WERI-Rb-1 (cell line): Measurements from ENCODE around the gene NRF1.
"Not testable (repeated sequence)": the region's sequence is repeated elsewhere in the genome, so short reads cannot be mapped to it uniquely, and the experiment has no call there.

ENCODE experiments used
- DNase-seq: peaks from one replicate; pipeline ENCODE4 v3.0.0-alpha.2; 2020
- H3K27ac ChIP-seq: fragments of 250-450 bp; sonication (Bioruptor Pico); 2 replicates; pipeline ENCODE4 v1.5.1; 2020; ENCODE audit warnings: mild to moderate bottlenecking, moderate library complexity
- H3K27me3 ChIP-seq: fragments of 250-450 bp; sonication (Bioruptor Pico); 2 replicates; pipeline ENCODE4 v1.5.1; 2021; ENCODE audit warnings: mild to moderate bottlenecking, low read depth, moderate library complexity; ENCODE audit not compliant: insufficient read depth, severe bottlenecking
- H3K36me3 ChIP-seq: fragments of 250-450 bp; sonication (Bioruptor Pico); 2 replicates; pipeline ENCODE4 v1.5.1; 2020; ENCODE audit warnings: mild to moderate bottlenecking, moderate library complexity
- H3K4me3 ChIP-seq: 2 replicates; pipeline ENCODE4 v1.5.1; 2011; ENCODE audit warnings: low read depth, mild to moderate bottlenecking, control low read depth, low read length
- H3K9me3 ChIP-seq: fragments of 250-450 bp; sonication (Bioruptor Pico); 2 replicates; pipeline ENCODE4 v1.5.1; 2021; ENCODE audit warnings: mild to moderate bottlenecking, moderate library complexity; ENCODE audit not compliant: severe bottlenecking
- TF ChIP-seq, protein P1 (sequence below): IDR thresholded peaks from 2 replicates; pipeline ENCODE4 v1.5.1; 2011; ENCODE audit warnings: low read depth, mild to moderate bottlenecking, control low read depth, inconsistent platforms, low read length

Gene NRF1

GRCh38 chr7:129611246-129612111 is at the start of gene NRF1:
Gene NRF1 (plus strand): TSS chr7:129611720. CDS start chr7:129657352, 45,632 bp downstream.
- Histone ChIP-seq H3K36me3 (peaks cover 25% of the 10 kb centered on the region), H3K27ac (peak within 1 kb of the TSS; percentile 90), H3K27me3 (no peaks in the 10 kb centered on the region), H3K4me3 (peak within 1 kb of the TSS; percentile 64), H3K9me3 (no peaks in the 10 kb centered on the region)
- DNase-seq, result peak; percentile 91
- TF ChIP-seq, protein P1, sequence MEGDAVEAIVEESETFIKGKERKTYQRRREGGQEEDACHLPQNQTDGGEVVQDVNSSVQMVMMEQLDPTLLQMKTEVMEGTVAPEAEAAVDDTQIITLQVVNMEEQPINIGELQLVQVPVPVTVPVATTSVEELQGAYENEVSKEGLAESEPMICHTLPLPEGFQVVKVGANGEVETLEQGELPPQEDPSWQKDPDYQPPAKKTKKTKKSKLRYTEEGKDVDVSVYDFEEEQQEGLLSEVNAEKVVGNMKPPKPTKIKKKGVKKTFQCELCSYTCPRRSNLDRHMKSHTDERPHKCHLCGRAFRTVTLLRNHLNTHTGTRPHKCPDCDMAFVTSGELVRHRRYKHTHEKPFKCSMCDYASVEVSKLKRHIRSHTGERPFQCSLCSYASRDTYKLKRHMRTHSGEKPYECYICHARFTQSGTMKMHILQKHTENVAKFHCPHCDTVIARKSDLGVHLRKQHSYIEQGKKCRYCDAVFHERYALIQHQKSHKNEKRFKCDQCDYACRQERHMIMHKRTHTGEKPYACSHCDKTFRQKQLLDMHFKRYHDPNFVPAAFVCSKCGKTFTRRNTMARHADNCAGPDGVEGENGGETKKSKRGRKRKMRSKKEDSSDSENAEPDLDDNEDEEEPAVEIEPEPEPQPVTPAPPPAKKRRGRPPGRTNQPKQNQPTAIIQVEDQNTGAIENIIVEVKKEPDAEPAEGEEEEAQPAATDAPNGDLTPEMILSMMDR, result 0 out of 2 replicates have a peak, but pooled peaks have one; percentile 7

DNA sequence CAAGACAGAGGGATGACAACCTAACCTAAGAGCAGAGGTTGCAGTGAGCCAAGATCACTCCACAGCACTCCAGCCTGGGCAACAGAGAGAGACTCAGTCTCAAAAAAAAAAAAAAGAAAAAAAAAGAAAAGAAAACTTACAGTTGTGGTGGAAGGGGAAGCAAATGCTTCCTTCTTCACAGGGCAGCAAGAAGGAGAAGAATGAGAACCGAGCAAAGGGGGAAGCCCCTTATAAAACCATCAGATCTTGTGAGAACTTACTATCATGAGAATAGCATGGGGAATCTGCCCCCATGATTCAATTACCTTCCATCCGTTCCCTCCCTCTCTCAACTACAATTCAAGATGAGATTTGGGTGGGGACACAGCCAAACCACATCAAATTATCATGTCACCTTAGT is 45.2 kb upstream of the NRF1 start:
- H3K27me3 ChIP-seq, H3K27ac ChIP-seq, DNase-seq, H3K4me3 ChIP-seq, H3K36me3 ChIP-seq, H3K9me3 ChIP-seq: not testable (repeated sequence)

DNA sequence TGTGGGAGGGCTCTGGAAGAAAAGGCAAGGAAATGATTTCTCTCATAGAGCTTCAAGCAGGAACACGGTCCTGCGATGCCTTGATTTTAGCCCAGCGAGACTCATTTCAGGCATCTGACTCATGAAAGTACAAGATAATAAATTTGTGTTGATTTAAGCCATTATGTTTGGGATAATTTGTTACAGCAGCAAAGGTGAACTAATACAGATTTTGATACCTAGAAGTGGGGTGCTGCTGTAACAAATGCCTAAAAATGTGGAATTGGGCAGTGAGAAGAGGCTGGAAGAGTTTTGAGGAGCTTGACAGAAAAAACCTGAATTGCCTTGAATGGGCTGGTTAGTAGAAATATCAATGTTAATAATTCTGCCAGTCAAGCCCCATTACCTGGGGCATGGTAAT is 44.1 kb upstream of the NRF1 start:
- peaks cover 6% of the 10 kb centered on the region for H3K9me3 ChIP-seq
- H3K36me3 ChIP-seq, result no peaks in the 10 kb centered on the region
- no peak overlapping the region for H3K27ac ChIP-seq
- H3K4me3 ChIP-seq, result no peak overlapping the region
- peaks cover 3% of the 10 kb centered on the region for H3K27me3 ChIP-seq
- TF ChIP-seq, protein P1, result no peak
- no peak for DNase-seq

GRCh38 chr7:129568240-129568639 is 43.3 kb upstream of the NRF1 start:
- Histone ChIP-seq H3K4me3 (no peak overlapping the region), H3K27ac (no peak overlapping the region), H3K36me3 (no peaks in the 10 kb centered on the region), H3K27me3 (peaks cover 8% of the 10 kb centered on the region), H3K9me3 (peaks cover 6% of the 10 kb centered on the region)
- DNase-seq, result no peak
- TF ChIP-seq, protein P1, result no peak

DNA sequence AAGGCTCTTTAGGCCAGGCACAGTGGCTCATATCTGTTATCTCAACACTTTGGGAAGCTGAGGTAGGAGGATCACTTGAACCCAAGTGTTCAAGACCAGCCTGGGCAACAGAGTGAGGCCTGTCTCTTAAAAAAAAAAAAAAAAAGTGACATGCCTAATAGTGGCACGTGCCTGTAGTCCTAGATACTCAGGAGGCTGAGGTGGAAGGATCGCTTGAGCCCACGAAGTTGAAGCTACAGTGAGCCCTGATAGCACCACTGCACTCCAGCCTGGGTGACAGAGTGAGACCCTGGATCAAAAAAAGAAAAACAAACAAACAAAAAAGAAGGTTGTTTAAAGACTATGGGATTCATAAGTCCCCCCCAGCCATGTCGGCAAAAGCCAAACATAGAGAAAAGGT is 42.2 kb upstream of the NRF1 start:
- no peak for DNase-seq
- Histone ChIP-seq H3K27me3 (peaks cover 8% of the 10 kb centered on the region), H3K9me3 (peaks cover 6% of the 10 kb centered on the region), H3K4me3 (no peak overlapping the region), H3K27ac (no peak overlapping the region), H3K36me3 (no peaks in the 10 kb centered on the region)
- TF ChIP-seq, protein P1, result no peak

- no peak overlapping the region for H3K27ac ChIP-seq
- peaks cover 8% of the 10 kb centered on the region for H3K27me3 ChIP-seq
- H3K9me3 ChIP-seq, result peaks cover 6% of the 10 kb centered on the region
- H3K4me3 ChIP-seq, result no peak overlapping the region
- no peak for DNase-seq
- TF ChIP-seq, protein P1, result no peak
- no peaks in the 10 kb centered on the region for H3K36me3 ChIP-seq
These were observed 41.7 kb upstream of the NRF1 start for GRCh38 chr7:129569811-129570215.
